ENCODE results near the gene ABHD6.

Gene ABHD6

DNA sequence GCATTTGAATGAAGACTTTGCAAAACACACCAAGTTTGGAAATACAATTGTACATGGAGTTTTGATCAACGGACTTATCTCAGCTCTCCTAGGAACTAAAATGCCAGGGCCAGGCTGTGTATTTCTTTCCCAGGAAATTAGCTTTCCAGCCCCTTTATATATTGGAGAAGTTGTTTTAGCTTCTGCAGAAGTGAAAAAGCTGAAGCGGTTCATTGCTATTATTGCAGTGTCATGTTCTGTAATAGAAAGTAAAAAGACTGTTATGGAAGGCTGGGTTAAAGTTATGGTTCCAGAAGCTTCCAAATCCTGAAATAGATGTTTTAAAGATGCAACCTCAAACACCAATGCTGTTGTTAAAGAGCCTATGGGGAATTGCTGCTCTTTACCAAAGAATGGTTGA is 80.2 kb downstream of the ABHD6 start:
- Histone ChIP-seq H3K36me3 (ENCODE audit: control insufficient read depth in 2 of 2, insufficient read depth in 1 of 2, low read length in 2 of 2) (peaks cover 27 to 68% of the 10 kb centered on the region in 2 experiments), H3K4me1 (ENCODE audit: control insufficient read depth, insufficient read depth, low read length) (no peaks in the 10 kb centered on the region), H3K27ac (ENCODE audit: extremely low read depth, low read depth, low read length) (no peak overlapping the region), H3K4me3 (ENCODE audit: low read depth, low read length) (no peak overlapping the region), H3K9me3 (ENCODE audit: control insufficient read depth, insufficient read depth, low read depth, low read length) (no peaks in the 10 kb centered on the region)
- TF ChIP-seq ZNF350 (tag by site-specific recombination; IDR thresholded peaks at IDR 0.05): no peak
- no peak for TF ChIP-seq ZNF394 (tag by site-specific recombination; IDR thresholded peaks at IDR 0.05; ENCODE audit: borderline replicate concordance)
- TF ChIP-seq HOXA7 (CRISPR knock-in tag; IDR thresholded peaks at IDR 0.05; ENCODE audit: borderline replicate concordance): no peak
- ChIA-PET POLR2A (no interaction called here), CTCF (interaction anchor here (0.9 to 3.1 kb wide), 3 partner anchors 11 to 97 kb away, joined by 3 to 16 read pairs (median 4); partner anchors contain the start of genes HTD2 and RPP14)

DNA sequence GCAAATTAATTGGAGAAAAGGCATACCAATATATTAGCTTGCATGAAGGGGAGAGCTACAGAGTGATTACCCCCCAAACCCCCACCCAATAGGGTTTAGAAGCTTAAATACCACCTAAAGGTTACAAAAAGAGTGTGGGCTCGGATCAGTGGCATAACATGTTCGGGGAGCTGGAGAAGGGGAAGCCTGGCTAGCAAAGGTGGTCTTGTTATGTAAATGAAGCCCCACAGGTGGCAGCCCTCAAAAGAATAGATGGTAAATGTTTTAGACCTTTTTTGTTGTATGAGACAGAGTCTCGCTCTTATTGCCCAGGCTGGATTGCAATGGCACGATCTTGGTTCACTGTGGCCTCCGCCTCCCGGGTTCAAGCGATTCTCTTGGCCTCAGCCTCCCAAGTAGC is 84.2 kb downstream of the ABHD6 start:
- Histone ChIP-seq H3K4me1 (ENCODE audit: control insufficient read depth, insufficient read depth, low read length) (0 out of 2 replicates have a peak, but pooled peaks cover 5% of the 10 kb centered on the region), H3K9me3 (ENCODE audit: control insufficient read depth, insufficient read depth, low read depth, low read length) (no peaks in the 10 kb centered on the region), H3K27ac (ENCODE audit: extremely low read depth, low read depth, low read length) (no peak overlapping the region), H3K36me3 (ENCODE audit: control insufficient read depth in 2 of 2, insufficient read depth in 1 of 2, low read length in 2 of 2) (peaks cover 7 to 31% of the 10 kb centered on the region in 2 experiments), H3K4me3 (ENCODE audit: low read depth, low read length) (no peak overlapping the region)
- TF ChIP-seq ZXDB (tag by site-specific recombination; IDR thresholded peaks at IDR 0.05) (no peak), KLF10 (tag by site-specific recombination; IDR thresholded peaks at IDR 0.05) (no peak), ZNF544 (tag by site-specific recombination; IDR thresholded peaks at IDR 0.05) (no peak), SALL2 (tag by site-specific recombination; IDR thresholded peaks at IDR 0.05; ENCODE audit: borderline replicate concordance) (no peak)
- CTCF ChIA-PET: interaction anchor here (1.1 to 2.5 kb wide), 9 partner anchors 9 to 212 kb away, joined by 3 to 10 read pairs (median 4); no protein-coding TSS in a partner anchor
- POLR2A ChIA-PET: no interaction called here

DNA sequence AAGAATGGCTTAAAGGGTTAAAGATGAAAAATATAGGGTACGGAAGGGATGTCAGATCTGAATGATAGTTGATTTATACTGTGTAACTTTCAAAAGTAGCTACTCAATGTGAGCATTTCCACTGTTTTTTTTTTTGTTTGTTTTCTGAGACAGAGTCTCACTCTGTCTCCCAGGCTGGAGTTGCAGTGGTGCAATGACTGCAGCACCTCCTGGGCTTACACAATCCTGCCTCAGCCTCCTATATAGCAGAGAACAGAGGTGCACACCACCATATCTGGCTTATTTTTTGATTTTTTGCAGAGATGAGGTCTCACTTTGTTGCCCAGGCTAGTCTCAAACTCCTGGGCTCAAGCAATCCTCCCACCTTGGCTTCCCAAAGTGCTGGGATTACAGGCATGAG is 85.2 kb downstream of the ABHD6 start:
- ChIA-PET POLR2A (no interaction called here), CTCF (interaction anchor here (0.9 to 1.9 kb wide), 3 partner anchors 17 to 94 kb away, joined by 3 to 5 read pairs (median 4); partner anchors contain the start of genes HTD2 and RPP14)
- Histone ChIP-seq H3K4me3 (ENCODE audit: low read depth, low read length) (no peak overlapping the region), H3K4me1 (ENCODE audit: control insufficient read depth, insufficient read depth, low read length) (0 out of 2 replicates have a peak, but pooled peaks cover 5% of the 10 kb centered on the region), H3K36me3 (ENCODE audit: control insufficient read depth in 2 of 2, insufficient read depth in 1 of 2, low read length in 2 of 2) (peaks cover 7 to 21% of the 10 kb centered on the region in 2 experiments), H3K9me3 (ENCODE audit: control insufficient read depth, insufficient read depth, low read depth, low read length) (no peaks in the 10 kb centered on the region), H3K27ac (ENCODE audit: extremely low read depth, low read depth, low read length) (no peak overlapping the region)
- no peak for TF ChIP-seq ZSCAN30 (tag by site-specific recombination; IDR thresholded peaks at IDR 0.05)
- TF ChIP-seq ZNF350 (tag by site-specific recombination; IDR thresholded peaks at IDR 0.05): no peak
- no peak for TF ChIP-seq ZBTB1 (tag by site-specific recombination; IDR thresholded peaks at IDR 0.05)
- no peak for TF ChIP-seq BCL11A (tag by site-specific recombination; IDR thresholded peaks at IDR 0.05; ENCODE audit: low read depth)

DNA sequence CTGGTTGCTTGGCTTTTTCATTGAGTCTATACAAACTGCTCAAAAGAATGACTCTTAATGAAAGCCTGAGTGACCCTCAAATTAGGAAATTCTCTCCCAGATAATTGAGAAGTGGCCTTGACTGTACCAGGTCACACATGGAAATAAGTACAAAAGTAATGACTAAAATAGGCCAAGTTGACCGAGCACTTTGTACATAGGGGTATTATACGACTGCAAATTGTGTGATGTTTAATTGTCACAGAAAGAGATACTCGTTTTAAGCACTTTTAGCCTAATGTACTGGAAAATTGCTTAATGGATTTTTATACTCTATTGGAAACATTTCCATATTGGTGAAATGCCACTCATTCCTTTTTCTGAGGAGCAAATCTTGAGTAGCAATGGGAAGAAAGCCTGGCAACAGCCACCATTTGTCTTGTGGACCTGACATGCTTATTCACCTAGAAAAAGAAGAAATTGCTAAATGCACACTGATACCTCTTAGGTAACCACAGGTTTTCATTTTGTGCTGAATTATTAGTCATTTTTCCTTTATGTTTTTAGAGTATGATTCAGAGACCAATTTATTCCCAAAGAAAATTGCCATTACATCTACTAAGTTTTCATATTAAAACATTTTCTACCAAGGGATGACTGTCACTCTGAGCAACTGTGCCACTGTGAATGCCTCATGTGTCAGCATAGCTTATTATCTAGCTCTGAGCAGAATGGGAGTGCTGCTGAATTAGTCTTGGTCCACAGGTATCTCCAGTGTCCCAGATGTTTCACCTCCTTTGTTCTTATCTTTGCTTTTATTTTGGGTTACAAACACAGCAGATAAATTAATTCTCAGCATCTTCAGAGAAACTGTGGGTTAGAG is 86.2 kb downstream of the ABHD6 start:
- Histone ChIP-seq H3K4me3 (ENCODE audit: low read depth, low read length) (no peak overlapping the region), H3K4me1 (ENCODE audit: control insufficient read depth, insufficient read depth, low read length) (0 out of 2 replicates have a peak, but pooled peaks cover 5% of the 10 kb centered on the region), H3K36me3 (ENCODE audit: control insufficient read depth in 2 of 2, insufficient read depth in 1 of 2, low read length in 2 of 2) (peaks cover 1 to 13% of the 10 kb centered on the region in 2 experiments), H3K9me3 (ENCODE audit: control insufficient read depth, insufficient read depth, low read depth, low read length) (no peaks in the 10 kb centered on the region), H3K27ac (ENCODE audit: extremely low read depth, low read depth, low read length) (no peak overlapping the region)
- POLR2A ChIA-PET: no interaction called here
- TF ChIP-seq BCL11A (tag by site-specific recombination; IDR thresholded peaks at IDR 0.05; ENCODE audit: low read depth) (no peak), ZNF830 (tag by site-specific recombination; IDR thresholded peaks at IDR 0.05; ENCODE audit: low read depth) (no peak), RBAK (tag by site-specific recombination; IDR thresholded peaks at IDR 0.05) (no peak), SP3 (tag by site-specific recombination; IDR thresholded peaks at IDR 0.05) (no peak), KLF10 (tag by site-specific recombination; IDR thresholded peaks at IDR 0.05) (no peak), ZNF350 (tag by site-specific recombination; IDR thresholded peaks at IDR 0.05) (no peak), ZNF544 (tag by site-specific recombination; IDR thresholded peaks at IDR 0.05) (no peak), ZNF510 (tag by site-specific recombination; IDR thresholded peaks at IDR 0.05; ENCODE audit: insufficient replicate concordance) (no peak), ZNF677 (tag by site-specific recombination; IDR thresholded peaks at IDR 0.05) (no peak), ZNF140 (tag by site-specific recombination; IDR thresholded peaks at IDR 0.05) (no peak), ZNF701 (tag by site-specific recombination; IDR thresholded peaks at IDR 0.05) (no peak), ZNF776 (tag by site-specific recombination; IDR thresholded peaks at IDR 0.05; ENCODE audit: borderline replicate concordance) (no peak), SP2 (tag by site-specific recombination; IDR thresholded peaks at IDR 0.05) (no peak)
- CTCF ChIA-PET: interaction anchor here (0.9 to 3.2 kb wide), 3 partner anchors 18 to 169 kb away, joined by 4 to 14 read pairs (median 5); partner anchors contain the start of genes HTD2 and RPP14

Data from HEK293 (cell line).